NCI-H526 (cell line): ENCODE data around the gene RAX2.
"Not testable (repeated sequence)": the region's sequence is repeated elsewhere in the genome, so short reads cannot be mapped to it uniquely, and the experiment has no call there.

Experiments
- DNase-seq, 2 experiments: peaks; one replicate each; lab custom pipeline; 2025; lab: John Stamatoyannopoulos, UW

RAX2 gene

DNA sequence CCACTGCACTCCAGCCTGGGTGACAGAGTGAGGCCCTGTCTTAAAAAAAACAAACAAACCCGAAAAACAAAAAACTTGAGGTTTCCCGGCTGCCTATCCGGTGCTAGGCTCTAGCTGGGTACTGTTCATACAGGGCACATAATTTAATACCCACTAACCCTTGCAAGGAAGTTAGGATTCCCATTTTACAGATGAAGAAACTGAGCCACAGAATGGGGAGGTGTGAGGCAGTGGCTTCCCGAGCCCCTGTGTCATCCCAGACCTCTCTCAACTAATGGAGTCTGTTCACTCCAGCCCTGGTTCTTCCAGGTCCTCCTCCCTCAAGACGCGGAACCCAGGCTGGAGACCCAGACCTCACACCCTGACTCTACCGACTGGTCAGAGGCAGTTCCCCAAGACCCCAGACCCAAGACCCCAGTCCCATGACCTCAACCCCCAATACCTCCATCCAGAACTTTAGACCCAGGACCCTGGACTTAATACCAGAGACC is 11.1 kb downstream of the RAX2 start:
- DNase-seq = no peak

DNA sequence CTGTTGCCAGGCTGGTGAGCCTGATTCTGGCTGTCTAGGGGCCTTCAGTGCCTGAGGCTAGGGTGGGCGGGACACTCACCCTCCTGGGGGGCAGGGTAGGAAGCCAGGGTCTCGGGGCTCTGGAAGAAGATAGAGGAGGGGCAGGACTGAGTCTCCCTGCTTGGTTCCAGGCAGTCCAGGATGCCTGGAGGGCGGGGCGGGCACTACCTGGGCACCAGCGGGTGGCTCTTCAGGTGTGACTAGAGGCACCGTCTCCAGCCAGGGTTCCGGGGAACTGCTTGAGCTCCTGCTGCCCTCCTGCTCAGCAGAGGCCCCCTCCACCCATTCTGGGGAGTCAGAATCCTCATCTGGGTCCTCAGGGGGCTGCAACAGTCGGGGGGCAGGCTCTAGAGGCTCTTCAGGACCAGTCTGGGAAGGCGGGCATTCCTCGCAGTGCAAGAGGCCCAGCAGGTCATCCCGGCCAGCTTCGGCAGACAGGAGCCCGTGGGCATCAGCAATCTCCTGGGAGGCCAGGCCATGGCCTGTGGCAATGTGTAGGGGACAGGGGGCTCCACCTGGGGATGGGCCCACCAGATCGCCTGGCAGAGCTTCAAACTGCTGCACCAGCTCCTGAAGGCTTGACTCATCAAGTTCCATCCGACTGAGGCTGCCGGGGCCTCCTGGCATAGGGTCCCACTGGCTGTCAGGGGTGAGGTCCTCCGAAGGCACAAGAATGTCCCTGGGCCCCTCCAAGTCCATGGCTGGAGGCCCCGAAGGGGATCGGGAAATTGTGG is 12.4 kb downstream of the RAX2 start:
- DNase-seq = no peak

DNA sequence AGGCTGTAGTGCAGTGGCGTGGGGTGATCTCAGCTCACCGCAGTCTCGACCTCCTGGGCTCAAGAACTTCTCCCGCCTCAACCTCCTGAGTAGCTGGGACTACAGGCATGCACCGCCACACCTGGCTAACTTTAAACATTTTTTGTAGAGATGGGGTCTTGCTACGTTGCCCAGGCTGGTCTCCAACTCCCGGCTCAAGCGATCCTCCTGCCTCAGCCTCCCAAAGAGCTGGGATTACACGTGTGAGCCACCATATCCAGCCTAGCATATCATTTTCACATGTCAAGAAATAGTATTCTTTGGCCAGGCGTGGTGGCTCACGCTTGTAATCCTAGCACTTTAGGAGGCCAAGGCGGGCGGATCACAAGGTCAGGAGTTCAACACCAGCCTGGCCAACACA is 13.7 kb downstream of the RAX2 start:
- not testable (repeated sequence) for DNase-seq

DNA sequence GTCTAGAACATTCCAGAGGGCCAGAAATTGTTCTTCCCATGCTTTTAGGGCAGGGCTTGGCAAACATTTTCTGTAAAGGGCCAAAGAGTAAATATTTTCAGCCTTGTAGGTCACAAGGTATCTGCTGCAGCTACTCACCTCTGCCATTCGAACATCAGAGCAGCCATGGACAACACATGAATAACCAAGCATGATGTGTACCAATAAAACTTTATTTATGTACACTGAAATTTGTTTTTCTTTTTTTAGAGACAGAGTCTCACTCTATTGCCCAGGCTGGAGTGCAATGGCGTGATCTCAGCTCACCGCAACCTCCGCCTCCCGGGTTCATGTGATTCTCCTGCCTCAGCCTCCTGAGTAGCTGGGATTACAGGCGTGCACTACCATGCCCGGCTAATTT is 14.3 kb downstream of the RAX2 start:
- DNase-seq = not testable (repeated sequence)

DNA sequence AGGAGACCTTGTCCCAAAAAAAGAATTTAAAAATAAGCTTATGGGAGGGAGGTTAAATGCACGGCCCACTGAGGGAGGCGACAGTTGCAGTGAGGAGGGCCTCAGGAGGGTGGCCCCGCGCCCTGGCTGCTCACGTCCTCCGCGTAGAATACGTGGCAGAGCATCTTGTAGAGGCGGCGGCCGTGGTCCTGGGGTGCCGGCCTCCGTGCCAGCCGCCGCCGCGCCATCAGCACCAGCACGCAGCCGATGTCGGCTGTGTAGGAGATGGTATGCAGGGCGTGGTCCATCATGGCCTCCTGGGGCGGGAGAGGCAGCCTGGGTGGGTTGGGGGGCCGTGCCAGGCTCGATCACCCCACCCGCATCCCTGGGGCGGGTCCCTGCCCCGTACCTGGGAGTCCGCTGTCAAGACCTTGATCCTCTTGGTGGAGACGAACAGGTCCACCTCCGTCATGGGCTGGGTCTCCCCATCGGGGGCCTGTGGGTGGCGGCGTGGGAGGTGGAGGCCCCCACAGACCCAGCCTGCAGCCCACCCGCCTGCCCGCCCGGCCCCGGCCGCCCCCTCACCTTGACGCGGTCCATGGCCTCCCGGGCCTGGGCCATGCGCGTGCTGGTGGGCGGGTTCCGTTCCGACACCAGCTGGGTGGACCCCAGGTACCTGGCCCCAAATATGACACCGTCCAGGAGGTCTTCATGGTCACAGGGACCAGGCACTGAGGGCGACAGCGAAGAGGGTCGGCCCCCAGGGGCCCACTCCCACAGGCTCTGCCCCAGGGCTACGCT is 18.2 kb downstream of the RAX2 start:
- DNase-seq = no peak

DNA sequence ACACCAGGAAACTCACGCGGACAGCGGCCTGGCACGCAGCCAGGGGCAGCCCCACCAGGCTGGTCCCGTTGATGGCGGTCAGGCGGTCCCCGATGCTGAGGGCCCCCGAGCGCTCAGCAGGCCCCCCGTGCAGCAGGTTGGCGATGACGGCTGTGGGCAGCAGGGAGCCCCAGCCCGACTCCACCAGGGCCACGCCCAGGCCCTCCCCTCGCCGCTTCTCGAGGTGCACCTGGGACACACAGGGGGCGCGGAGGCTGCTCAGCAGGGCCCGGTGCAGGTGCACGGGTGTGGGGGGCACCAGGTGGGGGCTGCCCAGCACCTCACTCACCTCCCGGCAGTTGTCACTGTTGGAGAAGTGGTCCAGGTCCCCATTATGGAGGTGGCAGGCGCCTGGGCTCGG is 19.5 kb downstream of the RAX2 start:
- no peak for DNase-seq

DNA sequence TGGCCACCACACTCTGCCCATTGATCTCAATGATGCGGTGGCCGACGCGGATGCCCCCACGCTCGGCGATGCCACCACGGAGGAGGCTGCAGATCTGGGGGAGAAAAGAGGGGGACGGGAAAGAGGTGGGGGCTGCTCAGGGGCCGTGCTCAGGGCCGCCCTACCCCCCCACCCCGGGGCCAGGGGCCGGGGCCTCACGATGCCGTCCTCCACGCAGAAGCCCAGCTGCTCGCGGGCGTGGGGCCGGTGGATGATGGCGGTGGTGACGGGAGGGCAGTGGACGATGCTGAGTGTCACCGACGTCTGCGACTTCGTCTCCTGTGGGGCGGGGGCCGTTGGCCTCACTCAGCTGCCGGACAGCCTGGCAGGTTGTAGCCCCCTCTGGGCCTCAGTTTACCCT is 20.8 kb downstream of the RAX2 start:
- DNase-seq = no peak

DNA sequence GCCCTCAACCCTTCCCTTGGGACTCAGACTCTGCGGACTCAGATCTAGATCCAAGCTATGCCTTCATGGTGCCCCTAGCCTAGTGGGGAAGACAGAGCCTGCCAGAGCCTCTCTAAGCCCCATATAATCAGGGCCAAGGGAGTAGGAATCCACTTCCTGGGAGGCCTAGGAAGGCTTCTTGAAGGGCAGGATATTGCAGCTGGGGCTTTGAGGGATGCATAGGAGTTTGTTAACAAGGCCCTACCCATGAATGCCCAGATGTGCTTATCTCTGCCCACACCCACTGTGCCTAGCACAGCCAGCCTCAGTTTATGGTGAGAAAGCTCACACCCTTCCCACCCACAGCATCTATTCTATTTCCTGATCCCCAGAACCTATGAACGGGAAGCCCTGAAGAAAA is 21.8 kb downstream of the RAX2 start:
- no peak for DNase-seq

DNA sequence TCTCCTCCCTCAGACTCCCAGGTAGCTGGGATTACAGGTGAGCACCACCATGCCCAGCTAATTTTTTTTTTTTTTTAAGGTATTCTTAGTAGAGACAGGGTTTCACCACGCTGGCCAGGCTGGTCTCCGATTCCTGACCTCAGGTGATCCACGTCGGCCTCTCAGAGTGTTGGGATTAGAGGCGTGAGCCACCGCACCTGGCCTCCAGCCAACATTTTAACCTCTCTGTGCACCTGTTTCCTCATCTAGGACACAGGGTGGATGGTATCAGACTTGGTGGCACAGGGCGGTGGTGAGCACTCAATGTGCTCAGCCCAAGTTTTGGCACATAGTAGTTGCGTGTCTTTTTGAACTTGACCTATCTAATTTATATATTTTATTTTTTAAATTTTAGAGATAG is 23.1 kb downstream of the RAX2 start:
- DNase-seq = no peak

DNA sequence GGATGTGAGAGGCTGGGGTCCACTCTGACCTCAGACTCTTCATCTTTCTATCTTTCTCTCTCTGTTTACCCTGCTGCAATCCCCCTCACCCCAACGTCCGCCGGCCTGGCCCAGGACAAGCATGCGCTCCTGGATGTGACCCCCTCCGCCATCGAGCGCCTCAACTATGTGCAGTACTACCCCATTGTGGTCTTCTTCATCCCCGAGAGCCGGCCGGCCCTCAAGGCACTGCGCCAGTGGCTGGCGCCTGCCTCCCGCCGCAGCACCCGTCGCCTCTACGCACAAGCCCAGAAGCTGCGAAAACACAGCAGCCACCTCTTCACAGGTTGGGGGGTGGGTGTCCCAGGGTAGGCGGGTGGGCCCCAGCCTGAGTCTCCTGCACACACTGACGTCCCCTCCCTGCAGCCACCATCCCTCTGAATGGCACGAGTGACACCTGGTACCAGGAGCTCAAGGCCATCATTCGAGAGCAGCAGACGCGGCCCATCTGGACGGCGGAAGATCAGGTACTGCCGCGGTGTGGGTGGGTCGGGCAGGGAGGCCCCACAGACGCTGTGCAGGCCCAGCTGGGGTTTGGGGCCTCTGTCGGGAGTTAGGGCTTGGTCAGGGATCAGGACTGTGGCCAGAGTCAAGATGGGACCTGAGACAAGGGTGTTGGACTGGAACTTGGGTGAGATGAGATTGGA is 25.5 kb downstream of the RAX2 start:
- no peak for DNase-seq

DNA sequence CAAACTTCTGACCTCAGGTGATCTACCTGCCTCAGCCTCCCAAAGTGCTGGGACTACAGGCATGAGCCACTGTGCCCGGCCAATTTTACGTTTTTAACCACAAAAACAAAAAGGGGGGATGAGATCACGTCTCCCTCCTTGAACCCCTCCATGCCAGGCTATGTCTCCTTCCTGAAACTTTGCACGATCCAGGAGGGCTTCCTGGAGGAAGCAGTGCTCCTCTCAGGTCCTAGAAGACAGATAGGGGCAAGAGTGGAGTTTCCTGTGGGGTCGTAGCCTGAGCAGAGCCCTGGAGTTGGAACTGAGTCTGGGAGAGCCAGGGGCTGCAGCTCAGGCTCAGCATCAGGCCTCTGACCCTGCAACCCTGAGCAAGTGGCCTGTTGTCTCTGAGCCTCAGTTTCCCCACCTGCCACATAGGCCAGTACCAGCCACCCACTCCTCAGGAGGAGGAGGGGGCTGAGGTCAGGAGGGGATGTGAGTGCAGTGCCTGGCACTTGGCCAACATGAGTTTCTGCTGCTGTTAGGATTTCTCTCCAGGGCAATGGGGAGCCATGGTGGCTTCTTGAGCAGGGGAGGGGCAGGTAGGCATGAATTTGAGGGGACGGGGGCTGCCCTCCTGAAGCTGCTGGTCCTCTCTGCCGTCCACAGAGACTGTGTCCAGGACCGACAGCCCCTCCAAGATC is 26.5 kb downstream of the RAX2 start:
- DNase-seq = no peak

DNA sequence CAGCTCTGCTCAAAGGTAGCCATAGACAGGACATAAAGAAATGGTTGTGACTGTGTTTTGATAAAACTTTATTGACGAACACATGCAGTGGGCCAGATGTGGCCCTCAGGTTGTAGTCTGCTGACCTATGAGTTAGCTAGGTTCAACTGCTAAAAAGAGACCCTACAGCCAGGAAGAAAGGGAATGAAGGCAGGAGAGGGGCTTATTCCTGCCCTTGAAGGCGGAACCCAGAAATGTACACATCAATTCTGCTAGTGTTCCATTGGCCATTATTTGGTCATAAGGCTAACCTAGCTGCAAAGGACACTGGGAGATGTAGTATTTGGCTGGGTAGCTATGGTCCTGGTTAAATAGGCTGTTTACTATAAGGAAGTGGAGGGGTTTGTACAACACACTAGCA is 28.5 kb downstream of the RAX2 start:
- peak in 1 of 2 experiments; percentile 35 for DNase-seq

DNA sequence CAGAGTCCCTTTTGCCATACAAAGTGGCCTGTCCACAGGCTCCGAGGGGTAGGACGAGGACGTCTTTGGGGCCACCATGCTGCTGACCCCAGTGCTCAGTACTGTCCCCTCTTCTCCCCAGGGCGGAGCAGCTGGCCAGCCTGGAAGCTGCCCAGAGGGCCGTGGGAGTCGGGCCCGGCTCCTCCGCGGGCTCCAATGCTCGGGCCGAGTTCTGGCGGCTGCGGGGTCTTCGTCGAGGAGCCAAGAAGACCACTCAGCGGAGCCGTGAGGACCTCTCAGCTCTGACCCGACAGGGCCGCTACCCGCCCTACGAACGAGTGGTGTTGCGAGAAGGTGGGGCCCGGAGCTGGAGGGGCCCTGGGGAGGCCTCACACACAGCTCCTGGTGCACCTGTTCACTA is 31.6 kb downstream of the RAX2 start:
- no peak for DNase-seq

DNA sequence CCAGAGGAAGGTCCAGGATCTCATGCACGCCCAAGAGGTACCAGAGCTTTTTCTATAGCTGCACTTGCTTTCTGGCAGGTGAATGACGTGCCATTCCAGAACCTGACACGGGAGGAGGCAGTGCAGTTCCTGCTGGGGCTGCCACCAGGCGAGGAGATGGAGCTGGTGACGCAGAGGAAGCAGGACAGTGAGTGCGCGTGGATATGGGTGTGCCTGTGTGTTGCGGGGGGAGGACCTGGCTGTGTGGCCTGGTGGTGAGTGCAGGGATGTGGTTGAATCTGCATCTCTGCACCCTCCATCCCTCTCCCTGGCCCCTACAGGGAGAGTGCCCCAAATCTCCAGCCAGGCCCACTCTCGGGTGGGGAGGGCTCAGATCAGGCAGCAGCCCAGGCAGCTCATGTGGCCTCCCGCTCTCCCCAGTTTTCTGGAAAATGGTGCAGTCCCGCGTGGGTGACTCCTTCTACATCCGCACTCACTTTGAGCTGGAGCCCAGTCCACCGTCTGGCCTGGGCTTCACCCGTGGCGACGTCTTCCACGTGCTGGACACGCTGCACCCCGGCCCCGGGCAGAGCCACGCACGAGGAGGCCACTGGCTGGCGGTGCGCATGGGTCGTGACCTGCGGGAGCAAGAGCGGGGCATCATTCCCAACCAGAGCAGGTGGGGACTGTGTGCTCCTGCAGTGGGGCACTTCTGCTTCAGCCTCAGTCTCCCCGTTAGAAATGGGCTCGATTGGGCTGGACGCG is 33.4 kb downstream of the RAX2 start:
- DNase-seq = no peak

DNA sequence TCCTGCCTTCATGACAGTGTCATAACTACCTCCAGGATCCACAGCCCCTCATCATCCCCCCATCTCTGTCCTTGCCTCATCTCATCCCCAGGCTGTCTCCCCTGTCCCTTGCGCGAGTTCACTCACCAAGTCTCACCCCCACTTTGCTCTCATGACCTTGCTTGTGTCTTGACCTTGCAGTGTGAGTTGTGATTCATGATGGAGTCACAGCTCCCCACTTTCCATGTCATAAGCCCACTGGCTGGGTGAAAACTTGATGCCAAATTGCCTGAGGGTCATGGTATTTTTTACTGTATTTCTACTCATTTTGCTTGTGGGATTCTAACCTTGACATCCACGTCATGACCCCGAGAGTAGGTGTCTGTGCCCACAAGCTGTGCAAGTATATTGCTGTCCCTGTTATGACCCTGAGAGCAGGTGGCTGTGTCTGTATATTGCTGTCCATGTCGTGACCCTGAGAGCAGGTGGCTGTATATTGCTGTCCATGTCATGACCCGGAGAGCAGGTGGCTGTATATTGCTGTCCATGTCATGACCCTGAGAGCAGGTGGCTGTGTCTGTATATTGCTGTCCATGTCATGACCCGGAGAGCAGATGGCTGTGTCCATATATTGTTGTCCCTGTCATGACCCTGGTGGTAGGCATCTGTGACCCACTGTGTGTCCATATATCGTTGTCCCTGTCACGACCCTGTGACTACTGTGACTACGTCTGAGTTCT is 34.4 kb downstream of the RAX2 start:
- DNase-seq = no peak

DNA sequence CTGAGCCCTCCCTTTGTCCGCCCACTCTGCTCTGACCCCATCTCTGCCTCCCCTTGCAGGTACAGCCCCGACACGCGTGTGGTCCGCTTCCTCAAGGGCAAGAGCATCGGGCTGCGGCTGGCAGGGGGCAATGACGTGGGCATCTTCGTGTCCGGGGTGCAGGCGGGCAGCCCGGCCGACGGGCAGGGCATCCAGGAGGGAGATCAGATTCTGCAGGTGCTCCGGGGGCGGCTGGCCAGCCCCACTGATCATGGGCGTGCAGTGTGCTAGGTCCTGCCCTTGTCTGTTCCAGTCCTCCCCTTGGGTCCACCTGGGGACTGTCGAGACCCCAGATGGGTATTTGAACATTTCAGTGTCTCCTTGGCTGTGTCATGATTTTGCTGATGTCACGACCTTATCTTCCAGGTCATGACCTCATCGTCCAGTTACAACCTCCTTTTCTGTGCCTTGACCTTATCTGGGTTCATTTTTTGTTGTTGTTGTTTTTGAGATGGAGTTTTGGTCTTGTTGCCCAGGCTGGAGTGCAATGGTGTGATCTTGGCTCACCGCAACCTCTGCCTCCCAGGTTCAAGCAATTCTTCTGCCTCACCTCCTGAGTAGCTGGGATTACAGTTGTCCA is 35.8 kb downstream of the RAX2 start:
- DNase-seq = no peak

DNA sequence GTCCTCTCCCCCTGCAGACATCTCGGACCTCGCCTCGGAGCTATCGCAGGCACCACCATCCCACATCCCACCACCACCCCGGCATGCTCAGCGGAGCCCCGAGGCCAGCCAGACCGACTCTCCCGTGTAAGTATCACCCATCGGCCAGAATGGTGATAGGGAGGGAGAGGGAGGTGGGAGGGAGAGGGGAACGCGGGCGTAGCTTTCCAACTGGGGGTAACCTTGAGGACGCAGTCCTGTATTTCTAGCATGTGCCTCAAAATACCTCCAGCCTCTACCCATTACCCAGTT is 37.8 kb downstream of the RAX2 start:
- no peak for DNase-seq

DNA sequence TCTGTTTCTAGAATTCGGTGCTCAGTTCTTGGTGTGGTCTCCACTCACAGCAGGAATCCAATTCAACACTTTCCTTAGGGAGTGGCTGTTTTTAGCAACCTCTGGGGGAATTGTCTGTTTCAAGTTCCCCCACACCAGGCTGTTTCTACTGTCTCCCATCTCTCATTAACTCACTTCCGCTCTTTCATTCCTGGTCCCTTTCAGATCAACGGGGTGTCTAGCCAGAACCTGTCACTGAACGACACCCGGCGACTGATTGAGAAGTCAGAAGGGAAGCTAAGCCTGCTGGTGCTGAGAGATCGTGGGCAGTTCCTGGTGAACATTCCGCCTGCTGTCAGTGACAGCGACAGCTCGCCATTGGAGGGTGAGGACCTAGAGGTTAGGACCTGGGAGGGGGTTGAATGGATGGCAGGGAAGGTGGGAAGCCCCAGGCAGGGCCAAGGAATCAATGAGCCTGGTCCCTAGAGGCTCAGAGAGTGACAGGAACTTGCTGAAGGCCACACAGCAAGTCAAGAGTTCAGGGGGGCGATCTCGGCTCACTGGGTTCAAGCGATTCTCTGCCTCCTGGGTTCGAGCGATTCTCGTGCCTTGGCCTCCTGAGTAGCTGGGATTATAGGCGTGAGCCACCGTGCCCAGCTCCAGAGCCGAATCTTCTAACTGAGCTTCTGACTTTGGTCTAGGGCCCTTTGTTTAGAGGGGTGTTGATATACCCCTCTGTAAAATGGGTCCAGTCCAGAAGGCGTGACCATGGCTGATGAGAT is 38.3 kb downstream of the RAX2 start:
- no peak for DNase-seq

DNA sequence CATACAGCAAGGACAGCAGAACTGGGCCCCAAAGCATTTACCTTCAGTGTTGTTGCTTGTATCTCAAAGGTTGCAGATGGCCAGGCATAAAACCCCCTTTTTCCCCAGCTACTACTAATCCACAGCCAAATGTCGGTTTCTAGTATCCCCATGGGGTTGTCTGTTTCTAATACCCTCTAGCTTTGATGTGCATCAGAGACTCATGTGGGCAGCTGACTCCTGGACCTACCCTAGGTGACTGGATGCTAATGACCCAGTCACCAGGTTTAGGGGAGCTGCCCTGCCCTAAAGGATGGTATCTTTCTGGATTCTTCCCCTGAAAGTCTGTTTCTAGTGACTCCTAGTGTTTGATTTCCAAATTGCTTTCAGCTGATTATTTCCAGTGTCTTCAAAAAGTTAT is 39.9 kb downstream of the RAX2 start:
- no peak for DNase-seq

DNA sequence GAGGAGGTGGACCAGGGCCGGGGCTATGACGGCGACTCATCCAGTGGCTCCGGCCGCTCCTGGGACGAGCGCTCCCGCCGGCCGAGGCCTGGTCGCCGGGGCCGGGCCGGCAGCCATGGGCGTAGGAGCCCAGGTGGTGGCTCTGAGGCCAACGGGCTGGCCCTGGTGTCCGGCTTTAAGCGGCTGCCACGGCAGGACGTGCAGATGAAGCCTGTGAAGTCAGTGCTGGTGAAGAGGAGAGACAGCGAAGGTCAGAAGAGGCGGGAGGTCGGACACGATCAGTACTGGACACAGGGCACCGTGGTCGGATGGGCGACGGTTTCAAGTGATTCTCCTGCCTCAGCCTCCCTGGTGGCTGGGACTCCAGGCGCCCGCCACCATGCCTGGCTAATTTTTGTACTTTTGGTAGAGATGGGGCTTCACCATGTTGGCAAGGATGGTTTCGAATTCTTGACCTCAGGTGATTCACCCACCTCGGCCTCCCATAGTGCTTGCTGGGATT is 41.5 kb downstream of the RAX2 start:
- DNase-seq = no peak
